ENCODE measurements around the gene CCL7.

DNA sequence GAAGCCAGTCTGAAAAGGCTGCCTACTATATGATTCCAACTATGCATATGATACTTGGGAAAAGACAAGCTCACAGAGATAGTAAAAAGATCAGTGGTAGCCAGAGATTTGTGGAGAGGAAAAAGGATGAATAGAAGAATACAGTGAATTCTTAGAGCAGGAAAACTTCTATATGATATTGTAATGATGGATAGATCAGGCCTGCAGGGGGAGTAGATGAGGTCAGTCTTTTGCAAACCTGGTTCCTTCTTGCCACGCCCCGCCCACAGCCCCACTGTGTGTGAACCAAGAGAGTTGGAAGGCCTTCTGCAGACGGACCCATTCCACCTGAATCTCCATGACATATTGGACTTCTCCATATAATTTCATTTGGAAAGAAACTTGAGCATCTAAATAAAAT, 48.5 kb downstream of the CCL7 start:
- TF ChIP-seq POLR2A (IDR thresholded peaks at IDR 0.05; ENCODE audit: low read length) (no peak), GATA1 (IDR thresholded peaks at IDR 0.05; ENCODE audit: low read depth, low read length) (no peak)

All from erythroblast (primary cell).